ENCODE data around the gene ELOB. TPM values are rescaled to one million over a fixed set of nuclear protein-coding genes. Genes with fewer than 3 reads are reported as not detected.
A peak's percentile ranks its signal among the peaks of the same experiment; 100 is the strongest.

The ELOB gene
- 319 and 331 TPM in 2 replicates for total RNA-seq (2021)
- long read RNA-seq, transcript ELOB-202 (3 exons, 997 nt) = minor isoform, 31 of 156 reads
- long read RNA-seq, transcript ELOB-203 (4 exons, 991 nt) = major isoform, 112 of 156 reads
- long read RNA-seq, partial matches to known transcripts = 5 of 156 reads
- long read RNA-seq, other reads (novel, unspliced or antisense) = 7 of 156 reads

GRCh38 chr16:2777231-2777902, at the start of gene ELOB:
Gene ELOB, minus strand, starts transcription at chr16:2777280. Its CDS starts 41 bp downstream, at chr16:2777239.
- no peak within 1 kb of the TSS for H2AK5ac ChIP-seq (ENCODE audit: insufficient read length, low read length)
- H3K4me1 ChIP-seq (ENCODE audit: insufficient read depth, low read length) = no peaks in the 10 kb centered on the region
- H3K9me3 ChIP-seq (ENCODE audit: control insufficient read depth, low read depth, low read length) = no peaks in the 10 kb centered on the region
- no peak within 1 kb of the TSS for H2BK15ac ChIP-seq (ENCODE audit: low read depth, low read length)
- peak within 1 kb of the TSS; percentile 9 for H3K27ac ChIP-seq (ENCODE audit: insufficient read length, low read depth, low read length)
- no peaks in the 10 kb centered on the region for H4K20me1 ChIP-seq (ENCODE audit: control insufficient read depth, insufficient read depth, insufficient read length)
- H3K4me1 Mint-ChIP-seq = peaks cover 26 to 32% of the 10 kb centered on the region in 2 experiments
- H3T11ph ChIP-seq (ENCODE audit: low read length) = no peak within 1 kb of the TSS
- H3K9ac ChIP-seq (ENCODE audit: extremely low read depth, insufficient read length, low read length) = peak within 1 kb of the TSS; percentile 98
- H3K14ac ChIP-seq (ENCODE audit: insufficient read depth, low read length) = peak within 1 kb of the TSS; percentile 99
- H3K23me2 ChIP-seq (ENCODE audit: insufficient read length, low read depth, low read length, poor library complexity, severe bottlenecking) = peaks cover 14% of the 10 kb centered on the region
- H2BK120ac ChIP-seq (ENCODE audit: low read depth, low read length, poor library complexity, severe bottlenecking) = no peak within 1 kb of the TSS
- H3K36me3 Mint-ChIP-seq (ENCODE audit: insufficient read depth in 1 of 3, low read depth in 3 of 3) = peaks cover 9 to 44% (median 32%) of the 10 kb centered on the region in 3 experiments
- TF ChIP-seq CTCF (conservative IDR thresholded peaks at IDR 0.05) = no peak
- no CpG with 5 or more reads among the region's 70 CpGs for WGBS (ENCODE audit: extremely low coverage, insufficient read length, low lambda C conversion rate)
- H3K79me1 ChIP-seq (ENCODE audit: insufficient read depth, low read depth, low read length, poor library complexity, severe bottlenecking) = peaks cover 6% of the 10 kb centered on the region
- H3K27me3 ChIP-seq (ENCODE audit: insufficient read depth, low read length) = no peaks in the 10 kb centered on the region
- peaks cover 0 to 3% of the 10 kb centered on the region in 2 experiments; a peak in 2 of 5 replicates for H3K9me3 Mint-ChIP-seq
- peak within 1 kb of the TSS; percentile 29 for H4K5ac ChIP-seq (ENCODE audit: insufficient read length, low read depth, low read length)
- no peak within 1 kb of the TSS for H2BK12ac ChIP-seq (ENCODE audit: insufficient read length, low read depth, low read length)
- no peak within 1 kb of the TSS for H4K8ac ChIP-seq (replicated peaks; ENCODE audit: insufficient read length, low read depth, low read length)
- peak within 1 kb of the TSS; percentile 97 to 100 (median 98) for H3K27ac Mint-ChIP-seq
- H3K4me3 Mint-ChIP-seq = peak within 1 kb of the TSS; percentile 96 to 99
- peak within 1 kb of the TSS; percentile 98 for H3K4me2 ChIP-seq (ENCODE audit: insufficient read depth, insufficient read length, low read length)
- H4K91ac ChIP-seq (ENCODE audit: insufficient read length, low read depth, low read length) = peak within 1 kb of the TSS; percentile 33
- H2BK5ac ChIP-seq (ENCODE audit: insufficient read length, low read length) = peak within 1 kb of the TSS; percentile 33
- no peak within 1 kb of the TSS for H3K23ac ChIP-seq (ENCODE audit: insufficient read length, low read depth, low read length)
- H3K18ac ChIP-seq (ENCODE audit: insufficient read length, low read depth, low read length) = peak within 1 kb of the TSS; percentile 99
- no peak within 1 kb of the TSS for H2AFZ ChIP-seq (ENCODE audit: low read length)
- peak within 1 kb of the TSS; percentile 3 for H3K56ac ChIP-seq (ENCODE audit: insufficient read length, low read depth, low read length)
- H3K27me3 Mint-ChIP-seq (ENCODE audit: low read depth) = peaks cover 1% of the 10 kb centered on the region; the same call in 1 of the 2 replicates
- H2BK20ac ChIP-seq (ENCODE audit: low read depth, low read length, poor library complexity, severe bottlenecking) = no peak within 1 kb of the TSS
- H3K4ac ChIP-seq (ENCODE audit: low read depth, low read length) = peak within 1 kb of the TSS; percentile 2
- peaks cover 9% of the 10 kb centered on the region; the same call in 1 of the 2 replicates for H3K79me2 ChIP-seq (ENCODE audit: insufficient read depth, low read length)
- peak; percentile 81 for DNase-seq
